ENCODE results near the gene ARHGAP22. TPM values are rescaled to one million over a fixed set of nuclear protein-coding genes. Genes with fewer than 3 reads are reported as not detected.
A peak's percentile ranks its signal among the peaks of the same experiment; 100 is the strongest.

ARHGAP22 gene
- total RNA-seq, 4 donors from 2014 or later, result 2.2 to 9.1 (median 4.8) TPM

- no peaks in the 10 kb centered on the region for H3K4me1 ChIP-seq
- WGBS, result 57% methylated on average over 2 of the region's 2 CpGs
- intact Hi-C loops (cut with DNase I), result no loop called here
- H3K36me3 ChIP-seq, result no peaks in the 10 kb centered on the region
- TF ChIP-seq EP300 (IDR thresholded peaks at IDR 0.05) (no peak), POLR2A (IDR thresholded peaks at IDR 0.05; ENCODE audit: low read depth) (no peak), POLR2AphosphoS5 (IDR thresholded peaks at IDR 0.05) (no peak)
- TF ChIP-seq, protein P1, sequence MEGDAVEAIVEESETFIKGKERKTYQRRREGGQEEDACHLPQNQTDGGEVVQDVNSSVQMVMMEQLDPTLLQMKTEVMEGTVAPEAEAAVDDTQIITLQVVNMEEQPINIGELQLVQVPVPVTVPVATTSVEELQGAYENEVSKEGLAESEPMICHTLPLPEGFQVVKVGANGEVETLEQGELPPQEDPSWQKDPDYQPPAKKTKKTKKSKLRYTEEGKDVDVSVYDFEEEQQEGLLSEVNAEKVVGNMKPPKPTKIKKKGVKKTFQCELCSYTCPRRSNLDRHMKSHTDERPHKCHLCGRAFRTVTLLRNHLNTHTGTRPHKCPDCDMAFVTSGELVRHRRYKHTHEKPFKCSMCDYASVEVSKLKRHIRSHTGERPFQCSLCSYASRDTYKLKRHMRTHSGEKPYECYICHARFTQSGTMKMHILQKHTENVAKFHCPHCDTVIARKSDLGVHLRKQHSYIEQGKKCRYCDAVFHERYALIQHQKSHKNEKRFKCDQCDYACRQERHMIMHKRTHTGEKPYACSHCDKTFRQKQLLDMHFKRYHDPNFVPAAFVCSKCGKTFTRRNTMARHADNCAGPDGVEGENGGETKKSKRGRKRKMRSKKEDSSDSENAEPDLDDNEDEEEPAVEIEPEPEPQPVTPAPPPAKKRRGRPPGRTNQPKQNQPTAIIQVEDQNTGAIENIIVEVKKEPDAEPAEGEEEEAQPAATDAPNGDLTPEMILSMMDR (IDR thresholded peaks at IDR 0.05), result no peak
- peak; percentile 82 for DNase-seq (ENCODE audit: extremely low spot score)
- no peaks in the 10 kb centered on the region for H3K27me3 ChIP-seq
- H3K9me3 ChIP-seq, result no peaks in the 10 kb centered on the region
- H3K4me3 ChIP-seq, result no peak overlapping the region
- no peak overlapping the region for H3K27ac ChIP-seq (replicated peaks in 1 of 4)
Measured at GRCh38 chr10:48444266-48444665, 160.6 kb downstream of the ARHGAP22 start.

GRCh38 chr10:48442809-48443177 lies 162.1 kb downstream of the ARHGAP22 start:
- Histone ChIP-seq H3K27ac (replicated peaks in 1 of 4) (no peak overlapping the region), H3K9me3 (no peaks in the 10 kb centered on the region), H3K4me3 (no peak overlapping the region), H3K4me1 (no peaks in the 10 kb centered on the region), H3K36me3 (peaks cover 0 to 8% (median 2%) of the 10 kb centered on the region in 4 donors), H3K27me3 (no peaks in the 10 kb centered on the region)
- no peak for DNase-seq (ENCODE audit: extremely low spot score)
- TF ChIP-seq POLR2A (IDR thresholded peaks at IDR 0.05; ENCODE audit: low read depth), result no peak
- TF ChIP-seq POLR2AphosphoS5 (IDR thresholded peaks at IDR 0.05), result no peak
- TF ChIP-seq, protein P1 (IDR thresholded peaks at IDR 0.05), result no peak
- TF ChIP-seq EP300 (IDR thresholded peaks at IDR 0.05), result no peak
- 73% methylated on average over 5 of the region's 5 CpGs for WGBS
- intact Hi-C loops (cut with DNase I), result no loop called here

DNA sequence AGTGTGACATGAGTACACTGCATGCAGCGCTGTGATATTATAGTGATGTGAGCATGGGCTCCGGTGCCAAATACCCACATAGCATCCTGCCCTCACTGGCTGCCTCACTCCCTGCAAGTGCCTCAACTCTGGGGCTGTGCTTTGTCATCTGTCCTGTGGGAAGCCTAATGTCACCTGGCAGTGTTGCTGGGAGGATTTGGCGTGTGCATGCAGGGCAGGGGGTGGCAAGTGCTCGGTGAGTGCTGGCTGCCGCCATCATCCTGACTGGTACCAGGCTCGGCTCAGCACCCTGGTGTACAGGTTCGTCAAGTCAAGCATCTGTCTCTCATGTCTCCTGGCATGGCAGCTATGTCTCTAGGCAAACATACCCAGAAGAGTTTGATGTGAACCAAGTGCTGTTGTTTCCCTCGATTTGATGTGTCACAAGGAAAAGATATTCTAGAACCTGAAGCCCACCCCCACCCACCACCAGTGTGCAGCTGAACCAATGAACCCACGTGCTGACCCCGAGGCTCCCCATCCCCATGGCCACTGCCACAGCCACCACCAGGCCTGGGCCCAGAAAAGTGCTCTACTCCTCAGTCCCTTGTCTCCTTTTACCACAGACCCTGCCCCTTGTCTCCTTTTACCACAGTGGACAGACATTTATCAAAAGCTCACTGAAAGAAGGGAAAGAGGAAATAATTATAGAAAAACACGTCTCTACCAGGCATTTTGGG lies 162.6 kb downstream of the ARHGAP22 start:
- Histone ChIP-seq H3K27ac (replicated peaks in 1 of 4) (no peak overlapping the region), H3K4me3 (no peak overlapping the region), H3K9me3 (no peaks in the 10 kb centered on the region), H3K4me1 (no peaks in the 10 kb centered on the region), H3K36me3 (peaks cover 0 to 13% (median 6%) of the 10 kb centered on the region in 4 donors), H3K27me3 (no peaks in the 10 kb centered on the region)
- intact Hi-C loops (cut with DNase I), result no loop called here
- WGBS, result 84% methylated on average over 10 of the region's 11 CpGs
- DNase-seq (ENCODE audit: extremely low spot score), result peak; percentile 89
- TF ChIP-seq POLR2AphosphoS5 (IDR thresholded peaks at IDR 0.05) (peak in 1 of 2 donors; percentile 8), EP300 (IDR thresholded peaks at IDR 0.05) (no peak), POLR2A (IDR thresholded peaks at IDR 0.05; ENCODE audit: low read depth) (no peak)
- TF ChIP-seq, protein P1 (IDR thresholded peaks at IDR 0.05), result no peak

GRCh38 chr10:48440771-48441170 lies 164.1 kb downstream of the ARHGAP22 start:
- 95% methylated on average over 4 of the region's 4 CpGs for WGBS
- H3K27me3 ChIP-seq, result no peaks in the 10 kb centered on the region
- no peak overlapping the region for H3K27ac ChIP-seq (replicated peaks in 1 of 4)
- H3K9me3 ChIP-seq, result no peaks in the 10 kb centered on the region
- H3K4me3 ChIP-seq, result no peak overlapping the region
- peak; percentile 80 for DNase-seq (ENCODE audit: extremely low spot score)
- intact Hi-C loops (cut with DNase I), result no loop called here
- no peaks in the 10 kb centered on the region for H3K4me1 ChIP-seq
- H3K36me3 ChIP-seq, result peaks cover 0 to 16% (median 8%) of the 10 kb centered on the region in 4 donors
- TF ChIP-seq, protein P1 (IDR thresholded peaks at IDR 0.05), result no peak
- TF ChIP-seq POLR2A (IDR thresholded peaks at IDR 0.05; ENCODE audit: low read depth), result no peak
